HEK293T (cell line): Measurements from ENCODE around the gene PLOD3.

Experiments
- ELF4 ChIP-seq: fragments of 450-650 bp; IDR thresholded peaks from 2 replicates; pipeline ENCODE4 v1.6.1; 2017; ENCODE audit warnings: antibody characterized with exemption
- L3MBTL2 ChIP-seq: fragments of 450-650 bp; conservative IDR thresholded peaks from 2 replicates; pipeline ENCODE4 v1.6.1; 2016; ENCODE audit warnings: mild to moderate bottlenecking

- no peak for TF ChIP-seq ELF4
- no peak for TF ChIP-seq L3MBTL2
Observed at GRCh38 chr7:101164071-101164840, 53.1 kb downstream of the PLOD3 start.
